Measurements from ENCODE around the gene MYO5B.

- TF ChIP-seq CTCF (IDR thresholded peaks at IDR 0.05; ENCODE audit: low read length) (no peak), EZH2phosphoT487 (IDR thresholded peaks at IDR 0.05; ENCODE audit: low read length) (no peak), EZH2 (optimal IDR thresholded peaks at IDR 0.05; ENCODE audit: low read depth, low read length) (no peak)
Observed at GRCh38 chr18:49862656-49863385, 332.1 kb downstream of the MYO5B start.
